Liver (tissue), 3 donors: ENCODE data around the gene CCER1.

Experiments used
- CTCF ChIP-seq: fragments of 150-350 bp; IDR thresholded peaks from 2 replicates; pipeline ENCODE4 v1.5.1; 2017; ENCODE audit warnings: improper control_type of control experiment, low read depth, low read length; ENCODE audit not compliant: missing input control
- EGR1 ChIP-seq, 2 donors: IDR thresholded peaks; 2 replicates each; pipeline ENCODE4 v1.6.1; 2016 to 2018; ENCODE audit warnings: antibody characterized with exemption in 2 of 2, low read depth in 2 of 2
- FOXA1 ChIP-seq: IDR thresholded peaks from 2 replicates; pipeline ENCODE4 v1.6.1; 2016; ENCODE audit warnings: antibody characterized with exemption
- GABPA ChIP-seq, 2 donors: IDR thresholded peaks in 1 of 2; conservative IDR thresholded peaks in 1 of 2; 2 replicates each; pipeline ENCODE4 v1.6.1; 2016; ENCODE audit warnings: antibody characterized with exemption in 2 of 2, mild to moderate bottlenecking in 1 of 2, moderate library complexity in 1 of 2
- JUND ChIP-seq, 2 donors: IDR thresholded peaks; 2 replicates each; pipeline ENCODE4 v1.6.1; 2016; ENCODE audit warnings: antibody characterized with exemption in 2 of 2
- RAD21 ChIP-seq, 2 donors: IDR thresholded peaks; 2 replicates each; pipeline ENCODE4 v1.6.1; 2016; ENCODE audit warnings: antibody characterized with exemption in 2 of 2, mild to moderate bottlenecking in 2 of 2
- YY1 ChIP-seq: IDR thresholded peaks from 2 replicates; pipeline ENCODE4 v1.6.1; 2016; ENCODE audit warnings: antibody characterized with exemption, mild to moderate bottlenecking
- TF ChIP-seq, protein P1 (sequence below): IDR thresholded peaks from 2 replicates; pipeline ENCODE4 v1.6.1; 2016; ENCODE audit warnings: antibody characterized with exemption
- TF ChIP-seq, protein P2 (sequence below): IDR thresholded peaks from 2 replicates; pipeline ENCODE4 v1.6.1; 2016; ENCODE audit warnings: antibody characterized with exemption, mild to moderate bottlenecking
- donor health status: healthy.
- donor health status: healthy.

- no peak for TF ChIP-seq RAD21 (IDR thresholded peaks at IDR 0.05)
- no peak for TF ChIP-seq CTCF
- TF ChIP-seq, protein P1, sequence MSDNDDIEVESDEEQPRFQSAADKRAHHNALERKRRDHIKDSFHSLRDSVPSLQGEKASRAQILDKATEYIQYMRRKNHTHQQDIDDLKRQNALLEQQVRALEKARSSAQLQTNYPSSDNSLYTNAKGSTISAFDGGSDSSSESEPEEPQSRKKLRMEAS: no peak
- no peak for TF ChIP-seq FOXA1
- TF ChIP-seq JUND (IDR thresholded peaks at IDR 0.05): peak in 1 of 2 donors; percentile 40
- no peak for TF ChIP-seq EGR1 (IDR thresholded peaks at IDR 0.05; ENCODE audit: low read depth in 2 of 2)
- TF ChIP-seq YY1: no peak
- TF ChIP-seq GABPA (IDR thresholded peaks at IDR 0.05 in 1 of 2, conservative IDR thresholded peaks at IDR 0.05 in 1 of 2): no peak
- TF ChIP-seq, protein P2, sequence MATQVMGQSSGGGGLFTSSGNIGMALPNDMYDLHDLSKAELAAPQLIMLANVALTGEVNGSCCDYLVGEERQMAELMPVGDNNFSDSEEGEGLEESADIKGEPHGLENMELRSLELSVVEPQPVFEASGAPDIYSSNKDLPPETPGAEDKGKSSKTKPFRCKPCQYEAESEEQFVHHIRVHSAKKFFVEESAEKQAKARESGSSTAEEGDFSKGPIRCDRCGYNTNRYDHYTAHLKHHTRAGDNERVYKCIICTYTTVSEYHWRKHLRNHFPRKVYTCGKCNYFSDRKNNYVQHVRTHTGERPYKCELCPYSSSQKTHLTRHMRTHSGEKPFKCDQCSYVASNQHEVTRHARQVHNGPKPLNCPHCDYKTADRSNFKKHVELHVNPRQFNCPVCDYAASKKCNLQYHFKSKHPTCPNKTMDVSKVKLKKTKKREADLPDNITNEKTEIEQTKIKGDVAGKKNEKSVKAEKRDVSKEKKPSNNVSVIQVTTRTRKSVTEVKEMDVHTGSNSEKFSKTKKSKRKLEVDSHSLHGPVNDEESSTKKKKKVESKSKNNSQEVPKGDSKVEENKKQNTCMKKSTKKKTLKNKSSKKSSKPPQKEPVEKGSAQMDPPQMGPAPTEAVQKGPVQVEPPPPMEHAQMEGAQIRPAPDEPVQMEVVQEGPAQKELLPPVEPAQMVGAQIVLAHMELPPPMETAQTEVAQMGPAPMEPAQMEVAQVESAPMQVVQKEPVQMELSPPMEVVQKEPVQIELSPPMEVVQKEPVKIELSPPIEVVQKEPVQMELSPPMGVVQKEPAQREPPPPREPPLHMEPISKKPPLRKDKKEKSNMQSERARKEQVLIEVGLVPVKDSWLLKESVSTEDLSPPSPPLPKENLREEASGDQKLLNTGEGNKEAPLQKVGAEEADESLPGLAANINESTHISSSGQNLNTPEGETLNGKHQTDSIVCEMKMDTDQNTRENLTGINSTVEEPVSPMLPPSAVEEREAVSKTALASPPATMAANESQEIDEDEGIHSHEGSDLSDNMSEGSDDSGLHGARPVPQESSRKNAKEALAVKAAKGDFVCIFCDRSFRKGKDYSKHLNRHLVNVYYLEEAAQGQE: no peak
Measured at GRCh38 chr12:90922145-90922627, 32.8 kb downstream of the CCER1 start.
